Right hindlimb (tissue), 1 donor: Measurements from ENCODE around the gene NKD2.
"Not testable (repeated sequence)": the region's sequence is repeated elsewhere in the genome, so short reads cannot be mapped to it uniquely, and the experiment has no call there.

ENCODE experiments used
- DNase-seq: peaks from one replicate; pipeline ENCODE4 v3.0.0-alpha.2; 2018

NKD2 gene

GRCh38 chr5:1059884-1060263, 51.3 kb downstream of the NKD2 start:
- DNase-seq, result no peak

- no peak for DNase-seq
These were observed 52.0 kb downstream of the NKD2 start for GRCh38 chr5:1060535-1060981.

DNA sequence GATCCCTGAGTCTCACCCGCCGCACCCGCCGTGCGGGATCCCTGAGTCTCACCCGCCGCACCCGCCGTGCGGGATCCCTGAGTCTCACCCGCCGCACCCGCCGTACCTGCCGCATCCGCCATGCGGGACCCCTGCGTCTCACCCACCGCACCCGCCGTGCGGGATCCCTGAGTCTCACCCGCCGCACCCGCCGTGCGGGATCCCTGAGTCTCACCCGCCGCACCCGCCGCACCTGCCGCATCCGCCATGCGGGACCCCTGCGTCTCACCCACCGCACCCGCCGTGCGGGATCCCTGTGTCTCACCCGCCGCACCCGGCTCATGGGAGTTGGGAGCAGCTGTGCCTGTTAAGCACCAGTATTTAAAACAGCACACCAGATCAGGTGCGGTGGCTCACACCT, 52.7 kb downstream of the NKD2 start:
- not testable (repeated sequence) for DNase-seq

GRCh38 chr5:1061916-1062315, 53.3 kb downstream of the NKD2 start:
- DNase-seq, result no peak

DNA sequence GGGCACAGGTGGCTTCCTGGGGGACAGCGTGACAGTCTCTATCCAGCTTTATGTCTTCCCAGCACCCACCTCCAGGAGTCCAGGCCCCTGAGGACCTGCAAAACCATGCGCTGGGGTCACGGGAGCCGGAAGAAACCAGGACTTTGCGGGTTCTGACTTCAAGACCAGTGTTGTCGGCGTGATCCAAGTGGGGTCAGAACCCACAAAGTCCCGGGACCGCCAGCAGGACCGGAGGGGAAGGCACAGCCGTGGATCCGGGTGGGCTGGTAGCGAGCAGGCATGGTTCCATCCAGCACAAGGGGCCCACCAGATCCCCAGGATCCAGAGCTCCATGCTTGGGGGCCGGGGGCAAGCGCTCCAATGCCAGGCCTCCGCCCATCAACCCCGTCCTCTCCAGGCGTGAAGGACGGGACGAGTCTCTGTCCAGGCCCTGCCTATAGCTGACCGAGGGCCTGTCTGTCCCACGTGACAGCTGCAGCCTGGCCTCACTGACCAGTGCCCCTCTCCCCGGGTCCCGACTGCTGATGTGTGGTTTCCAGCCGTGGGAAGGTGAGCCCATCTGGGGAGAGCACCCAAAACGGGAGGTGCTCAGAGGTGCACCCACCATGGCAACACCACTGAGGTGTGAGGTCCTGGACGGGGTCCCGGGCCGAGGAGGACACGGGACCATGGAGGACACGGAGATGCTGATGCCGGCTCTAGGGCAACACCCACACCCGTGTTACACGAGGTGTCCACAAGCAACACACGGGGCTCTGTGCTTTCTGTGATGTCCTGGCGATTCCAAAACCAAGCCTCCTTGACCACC, 54.4 kb downstream of the NKD2 start:
- DNase-seq, result no peak

- no peak for DNase-seq
These were observed 55.2 kb downstream of the NKD2 start for GRCh38 chr5:1063661-1064382.

- no peak for DNase-seq
These were observed 56.0 kb downstream of the NKD2 start for GRCh38 chr5:1064383-1065142.

GRCh38 chr5:1065143-1065750, 56.6 kb downstream of the NKD2 start:
- DNase-seq, result no peak

- DNase-seq, result no peak
These were observed 57.5 kb downstream of the NKD2 start for GRCh38 chr5:1065891-1066650.

DNA sequence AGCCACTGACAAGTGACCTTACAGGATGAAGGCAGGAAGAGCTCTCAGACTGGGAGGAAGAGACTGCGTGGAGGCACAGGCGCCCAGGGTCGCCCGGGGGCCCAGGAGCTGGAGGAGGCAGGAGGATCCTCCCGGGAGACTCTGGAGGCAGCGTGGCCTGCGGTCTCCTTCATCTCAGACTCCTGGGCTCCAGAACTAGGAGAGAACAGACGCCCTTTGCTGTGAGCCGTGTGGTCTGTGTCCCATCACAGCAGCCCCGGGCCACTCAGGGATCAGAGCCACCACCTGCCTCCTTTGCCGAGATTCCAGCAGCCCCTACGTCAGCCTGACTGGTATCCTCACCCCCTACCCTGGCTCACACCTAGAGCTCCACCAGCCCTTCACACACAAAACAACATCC, 58.1 kb downstream of the NKD2 start:
- no peak for DNase-seq

DNA sequence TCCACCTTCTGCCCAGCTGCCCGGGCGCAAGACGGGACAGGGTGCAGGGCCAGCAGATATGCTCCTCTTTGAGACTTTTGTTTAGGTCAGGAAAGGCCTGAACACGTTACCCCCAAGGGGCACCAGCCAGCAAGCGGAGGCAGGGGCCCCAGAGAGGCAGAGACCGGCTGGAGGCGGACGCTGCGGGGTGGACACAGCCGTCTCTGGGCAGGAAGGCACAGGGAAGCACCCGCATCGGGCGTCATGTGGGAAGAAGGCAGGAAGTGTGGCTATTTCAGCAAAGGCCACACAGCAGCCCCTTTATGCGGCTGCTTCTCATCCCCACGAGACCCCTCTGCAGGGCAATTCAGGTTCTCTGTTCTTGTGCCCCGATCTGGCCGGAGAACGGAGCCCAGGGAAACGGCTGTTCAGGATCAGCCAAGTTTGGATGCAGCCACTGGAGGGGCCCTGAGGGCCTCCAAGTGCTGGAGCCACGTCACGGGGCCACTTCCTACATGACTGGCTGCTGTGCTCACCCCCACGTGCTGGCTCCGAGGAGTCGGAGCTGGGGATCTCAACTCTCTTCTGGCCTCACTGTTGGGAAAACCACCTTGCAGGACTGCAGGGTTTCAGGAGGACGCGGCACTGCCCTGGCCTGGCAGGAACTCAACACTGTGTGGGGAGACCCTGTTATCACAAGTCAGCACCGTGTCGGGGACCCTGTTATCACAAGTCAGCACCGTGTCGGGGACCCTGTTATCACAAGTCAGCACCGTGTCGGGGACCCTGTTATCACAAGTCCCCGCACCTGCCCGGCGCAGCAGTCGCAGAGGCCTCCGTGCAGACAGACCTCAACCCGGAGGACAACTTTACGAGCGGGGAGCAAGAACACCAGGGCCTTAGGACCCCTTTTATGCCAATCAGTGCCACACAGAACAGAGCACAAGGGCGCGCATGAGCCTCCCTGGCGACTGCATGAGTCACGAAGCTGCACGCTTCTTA, 58.8 kb downstream of the NKD2 start:
- no peak for DNase-seq

DNA sequence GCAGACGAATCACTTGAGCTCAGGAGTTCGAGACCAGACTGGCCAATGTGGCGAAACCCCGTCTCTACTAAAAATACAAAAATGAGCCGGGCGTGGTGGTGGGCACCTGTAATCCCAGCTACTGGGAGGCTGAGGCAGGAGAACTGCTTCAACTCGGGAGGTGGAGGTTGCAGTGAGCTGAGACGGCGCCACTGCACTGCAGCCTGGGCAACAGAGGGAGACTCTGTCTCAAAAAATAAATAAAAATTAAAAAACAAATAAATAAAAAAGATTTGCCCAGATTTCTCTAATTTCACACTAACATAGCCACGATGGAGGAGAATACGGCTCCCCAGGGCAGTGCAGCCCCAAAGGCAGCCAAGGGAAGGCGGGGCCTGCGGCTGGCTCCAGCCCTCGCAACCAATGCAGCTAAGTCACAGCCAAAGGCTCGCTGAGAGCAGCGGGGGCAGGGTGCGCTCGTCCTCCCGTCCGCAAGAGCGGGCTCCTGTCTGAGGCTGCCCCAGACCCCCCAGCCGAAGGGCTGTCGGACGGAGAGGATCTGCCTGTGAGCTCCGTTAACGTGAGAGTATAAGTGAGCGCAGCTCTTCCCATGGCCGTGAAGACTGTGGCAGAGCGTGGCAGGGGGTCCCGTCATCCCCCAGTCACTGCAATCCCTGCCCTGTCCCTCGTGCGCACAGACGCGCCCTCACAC, 59.7 kb downstream of the NKD2 start:
- no peak for DNase-seq

GRCh38 chr5:1068895-1069719, 60.5 kb downstream of the NKD2 start:
- DNase-seq, result no peak

DNA sequence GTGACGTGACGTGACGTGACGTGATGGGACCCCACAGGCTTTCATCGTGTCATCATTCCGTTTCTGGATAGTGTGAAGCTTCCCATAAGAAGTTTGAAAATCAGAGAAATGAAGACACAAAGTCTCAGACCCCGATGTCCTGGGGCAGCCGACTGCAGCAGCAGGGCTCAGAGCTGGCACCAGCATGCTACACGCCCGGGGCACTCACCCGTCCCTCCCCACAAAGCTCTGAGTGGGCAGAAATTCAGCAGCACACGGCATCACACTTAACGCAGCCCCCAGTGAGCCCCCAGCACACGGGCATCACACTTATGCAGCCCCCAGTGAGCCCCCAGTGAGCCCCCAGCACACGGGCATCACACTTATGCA, 61.1 kb downstream of the NKD2 start:
- DNase-seq, result no peak

GRCh38 chr5:1073239-1074102, 64.9 kb downstream of the NKD2 start:
- no peak for DNase-seq

DNA sequence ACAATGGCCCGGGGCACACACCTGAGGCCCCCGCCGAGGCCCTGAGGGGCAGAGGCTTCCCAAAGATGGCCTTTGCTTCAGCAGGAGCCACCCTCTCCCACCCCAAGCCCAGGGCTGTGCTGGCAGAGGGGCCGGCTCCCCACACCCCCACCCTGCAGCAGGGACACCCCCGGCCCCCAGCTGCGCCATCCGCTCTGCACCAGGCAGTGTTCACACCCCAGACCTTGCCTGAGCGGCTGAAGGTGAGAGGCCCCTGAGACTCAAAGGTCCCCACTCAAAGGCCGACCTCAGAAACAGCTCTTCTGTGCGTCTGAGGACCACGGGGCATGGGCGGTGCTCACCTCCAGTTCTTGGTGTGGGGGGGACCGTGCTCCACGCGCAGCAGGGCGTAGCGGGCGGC, 65.6 kb downstream of the NKD2 start:
- DNase-seq, result no peak

- no peak for DNase-seq
These were observed 66.4 kb downstream of the NKD2 start for GRCh38 chr5:1074816-1075554.

- no peak for DNase-seq
These were observed 66.9 kb downstream of the NKD2 start for GRCh38 chr5:1075555-1075881.
